Fibroblast of lung (primary cell): ENCODE results near the gene GARIN5A. TPM values are rescaled to one million over a fixed set of nuclear protein-coding genes. Genes with fewer than 3 reads are reported as not detected.

Experiments used
- DNase-seq, 2 donors: peaks; one replicate each; pipeline versions ENCODE4 v3.0.0 to v3.0.0-alpha.2; 2010; ENCODE audit warnings: low read depth in 2 of 2
- H2AFZ ChIP-seq: 2 replicates; pipeline ENCODE4 v1.5.1; 2012; ENCODE audit warnings: low read length, control low read depth, inconsistent platforms
- H3K27ac ChIP-seq: 2 replicates; pipeline ENCODE4 v1.5.1; 2011; ENCODE audit warnings: low read length, control low read depth; ENCODE audit not compliant: insufficient read depth
- H3K27me3 ChIP-seq: 2 replicates; pipeline ENCODE4 v1.5.1; 2011; ENCODE audit warnings: mild to moderate bottlenecking, low read length; ENCODE audit not compliant: control insufficient read depth, insufficient read depth
- H3K36me3 ChIP-seq: 2 replicates; pipeline ENCODE4 v1.5.1; 2011; ENCODE audit warnings: low read length; ENCODE audit not compliant: control insufficient read depth, insufficient read depth
- H3K4me1 ChIP-seq: 2 replicates; pipeline ENCODE4 v1.5.1; 2011; ENCODE audit warnings: low read length; ENCODE audit not compliant: control insufficient read depth, insufficient read depth; ENCODE audit errors: extremely low read depth
- H3K4me2 ChIP-seq: 2 replicates; pipeline ENCODE4 v1.5.1; 2011; ENCODE audit warnings: low read length, control low read depth; ENCODE audit not compliant: insufficient read depth; ENCODE audit errors: extremely low read depth
- H3K4me3 ChIP-seq, 4 experiments: fragments of 200-600 bp in 1 of 4; sonication (generic) in 1 of 4; replicated peaks in 1 of 4; 2 replicates each; pipeline ENCODE4 v1.5.1; 2011 to 2016; ENCODE audit warnings: low read length in 4 of 4, low read depth in 3 of 4, mild to moderate bottlenecking in 3 of 4, control low read depth in 2 of 4, inconsistent platforms in 1 of 4, mixed read lengths in 1 of 4; ENCODE audit not compliant: insufficient read depth in 1 of 4; ENCODE audit errors: control extremely low read depth in 1 of 4
- H3K79me2 ChIP-seq: 2 replicates; pipeline ENCODE4 v1.5.1; 2012; ENCODE audit warnings: mild to moderate bottlenecking, low read length, inconsistent platforms; ENCODE audit not compliant: control insufficient read depth, insufficient read depth
- H3K9ac ChIP-seq: 2 replicates; pipeline ENCODE4 v1.5.1; 2011; ENCODE audit warnings: mild to moderate bottlenecking, low read length, control low read depth; ENCODE audit not compliant: insufficient read depth
- H3K9me3 ChIP-seq: 2 replicates; pipeline ENCODE4 v1.5.1; 2012; ENCODE audit warnings: low read depth, low read length; ENCODE audit not compliant: control insufficient read depth, insufficient read depth
- H4K20me1 ChIP-seq: 2 replicates; pipeline ENCODE4 v1.5.1; 2011; ENCODE audit warnings: low read length; ENCODE audit not compliant: control insufficient read depth, insufficient read depth; ENCODE audit errors: extremely low read depth
- EZH2 ChIP-seq: IDR thresholded peaks from 2 replicates; pipeline ENCODE4 v1.5.1; 2012; ENCODE audit warnings: low read length, control low read depth, mild to moderate bottlenecking; ENCODE audit errors: missing control alignments
- polyA plus RNA-seq, 2 donors: library from polyadenylated mRNA; depleted of rRNA in 1 of 2; stranded (reverse) in 1 of 2; unstranded in 1 of 2; fragments of >200 nt; gene quantifications; 2 replicates each; pipeline ENCODE4 v1.2.1, GENCODE V29; 2011 to 2012; ENCODE audit warnings: missing spikeins in 1 of 2
- total RNA-seq: library from RNA; depleted of rRNA; stranded (reverse); fragments of >200 nt; gene quantifications from 2 replicates; pipeline ENCODE4 v1.2.1, GENCODE V29; 2014
- TF ChIP-seq, protein P1 (sequence below), 2 donors: IDR thresholded peaks in 1 of 2; conservative IDR thresholded peaks in 1 of 2; 1 replicate in 1 of 2; 2 replicates in 1 of 2; pipeline ENCODE4 v1.5.1; 2011 to 2012; ENCODE audit warnings: low read length in 2 of 2, control low read depth in 1 of 2, inconsistent platforms in 1 of 2, low read depth in 1 of 2, mild to moderate bottlenecking in 1 of 2

Gene GARIN5A
- total and polyA plus RNA-seq, 2 donors (not counting 1 experiment from before 2014, with no cell fraction given) = 0.11 to 0.66 TPM

DNA sequence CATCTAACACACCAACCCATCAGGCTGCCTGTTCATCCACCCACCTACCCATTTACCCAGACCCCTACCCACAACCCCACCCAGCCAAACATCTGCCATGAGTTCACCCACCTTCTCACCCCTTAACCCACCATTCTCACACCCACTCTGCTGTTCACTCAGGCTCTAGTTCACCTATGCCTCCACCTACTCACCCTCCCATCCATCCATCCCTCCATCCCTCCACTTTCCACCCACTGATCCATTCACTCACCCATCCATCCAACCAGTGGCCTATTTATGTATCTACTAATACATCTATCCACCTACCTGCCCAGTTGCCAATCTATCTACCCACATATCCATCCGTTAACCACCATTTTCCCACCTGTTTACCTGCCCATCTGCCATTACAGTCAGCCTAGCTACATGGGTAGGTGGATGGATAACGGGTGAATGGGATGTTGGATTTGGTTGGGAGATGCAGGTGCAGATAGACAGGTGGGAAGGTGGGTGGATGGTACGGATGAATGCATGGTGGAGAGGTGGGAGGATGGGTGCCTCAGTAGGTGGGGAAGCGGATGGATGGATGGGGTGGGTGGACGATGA lies 38.7 kb downstream of the GARIN5A start:
- H3K9ac ChIP-seq = no peak overlapping the region
- H3K4me1 ChIP-seq = no peaks in the 10 kb centered on the region
- TF ChIP-seq, protein P1, sequence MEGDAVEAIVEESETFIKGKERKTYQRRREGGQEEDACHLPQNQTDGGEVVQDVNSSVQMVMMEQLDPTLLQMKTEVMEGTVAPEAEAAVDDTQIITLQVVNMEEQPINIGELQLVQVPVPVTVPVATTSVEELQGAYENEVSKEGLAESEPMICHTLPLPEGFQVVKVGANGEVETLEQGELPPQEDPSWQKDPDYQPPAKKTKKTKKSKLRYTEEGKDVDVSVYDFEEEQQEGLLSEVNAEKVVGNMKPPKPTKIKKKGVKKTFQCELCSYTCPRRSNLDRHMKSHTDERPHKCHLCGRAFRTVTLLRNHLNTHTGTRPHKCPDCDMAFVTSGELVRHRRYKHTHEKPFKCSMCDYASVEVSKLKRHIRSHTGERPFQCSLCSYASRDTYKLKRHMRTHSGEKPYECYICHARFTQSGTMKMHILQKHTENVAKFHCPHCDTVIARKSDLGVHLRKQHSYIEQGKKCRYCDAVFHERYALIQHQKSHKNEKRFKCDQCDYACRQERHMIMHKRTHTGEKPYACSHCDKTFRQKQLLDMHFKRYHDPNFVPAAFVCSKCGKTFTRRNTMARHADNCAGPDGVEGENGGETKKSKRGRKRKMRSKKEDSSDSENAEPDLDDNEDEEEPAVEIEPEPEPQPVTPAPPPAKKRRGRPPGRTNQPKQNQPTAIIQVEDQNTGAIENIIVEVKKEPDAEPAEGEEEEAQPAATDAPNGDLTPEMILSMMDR (conservative IDR thresholded peaks at IDR 0.05 in 1 of 2, IDR thresholded peaks at IDR 0.05 in 1 of 2; ENCODE audit: low read depth in 1 of 2, low read length in 2 of 2) = no peak
- no peak for TF ChIP-seq EZH2
- no peaks in the 10 kb centered on the region for H3K36me3 ChIP-seq
- no peak overlapping the region for H3K27ac ChIP-seq
- no peak overlapping the region for H3K4me3 ChIP-seq
- H3K4me2 ChIP-seq = no peak overlapping the region
- no peaks in the 10 kb centered on the region for H3K79me2 ChIP-seq
- no peaks in the 10 kb centered on the region for H3K9me3 ChIP-seq
- H2AFZ ChIP-seq = no peak overlapping the region
- H4K20me1 ChIP-seq = no peaks in the 10 kb centered on the region
- no peak for DNase-seq
- peaks cover 1% of the 10 kb centered on the region for H3K27me3 ChIP-seq

DNA sequence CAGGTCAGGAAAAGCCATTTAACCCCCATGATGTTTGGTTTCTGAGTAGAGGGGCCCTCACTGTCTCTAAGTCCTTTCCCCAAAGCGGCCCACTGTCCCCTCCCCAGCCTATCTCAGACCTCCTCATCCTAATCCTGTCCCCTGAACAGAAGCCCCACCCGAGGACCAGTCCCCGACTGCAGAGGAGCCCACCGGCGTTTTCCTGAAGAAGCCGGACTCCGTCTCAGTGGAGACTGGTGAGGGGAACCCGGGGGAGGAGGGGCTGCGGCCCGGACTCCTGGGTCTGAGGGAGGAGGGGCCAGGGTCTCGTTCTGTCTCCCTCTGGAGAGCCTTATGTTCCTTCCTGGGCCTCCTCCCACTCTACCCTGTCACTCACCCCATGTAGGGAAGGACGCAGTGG lies 41.0 kb downstream of the GARIN5A start:
- Histone ChIP-seq H3K4me2 (no peak overlapping the region), H3K27me3 (peaks cover 14% of the 10 kb centered on the region), H3K36me3 (no peaks in the 10 kb centered on the region), H3K9ac (no peak overlapping the region), H3K79me2 (no peaks in the 10 kb centered on the region), H4K20me1 (no peaks in the 10 kb centered on the region), H3K9me3 (no peaks in the 10 kb centered on the region), H3K4me1 (no peaks in the 10 kb centered on the region), H3K27ac (no peak overlapping the region), H2AFZ (no peak overlapping the region), H3K4me3 (no peak overlapping the region)
- TF ChIP-seq, protein P1 (conservative IDR thresholded peaks at IDR 0.05 in 1 of 2, IDR thresholded peaks at IDR 0.05 in 1 of 2; ENCODE audit: low read depth in 1 of 2, low read length in 2 of 2) = no peak
- no peak for TF ChIP-seq EZH2
- no peak for DNase-seq

DNA sequence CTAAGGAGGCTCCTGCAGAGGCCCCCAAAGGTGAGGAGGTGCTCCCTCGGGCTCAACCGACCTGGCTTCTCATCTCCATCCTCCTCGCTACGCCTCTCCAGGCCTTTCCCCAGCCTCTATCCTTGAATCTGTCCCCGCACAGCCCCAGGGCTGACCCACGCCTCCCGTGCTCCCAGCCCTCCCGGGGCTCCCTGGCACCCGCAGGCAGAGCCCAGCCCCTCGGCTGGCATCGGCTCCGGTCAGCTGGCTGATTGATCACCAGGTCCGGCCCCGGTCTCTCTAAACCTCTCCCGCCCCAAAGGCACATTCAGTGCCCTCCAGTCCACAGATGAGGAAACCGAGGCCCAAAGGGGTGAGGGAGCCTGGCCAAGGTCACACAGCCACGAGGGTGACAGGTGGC lies 41.4 kb downstream of the GARIN5A start:
- H3K27ac ChIP-seq = no peak overlapping the region
- no peaks in the 10 kb centered on the region for H3K36me3 ChIP-seq
- no peaks in the 10 kb centered on the region for H3K79me2 ChIP-seq
- no peak overlapping the region for H3K4me3 ChIP-seq
- H2AFZ ChIP-seq = no peak overlapping the region
- no peaks in the 10 kb centered on the region for H3K4me1 ChIP-seq
- H3K9me3 ChIP-seq = no peaks in the 10 kb centered on the region
- no peak overlapping the region for H3K4me2 ChIP-seq
- peaks cover 16% of the 10 kb centered on the region for H3K27me3 ChIP-seq
- H3K9ac ChIP-seq = no peak overlapping the region
- TF ChIP-seq, protein P1 (conservative IDR thresholded peaks at IDR 0.05 in 1 of 2, IDR thresholded peaks at IDR 0.05 in 1 of 2; ENCODE audit: low read depth in 1 of 2, low read length in 2 of 2) = no peak
- no peak for DNase-seq
- H4K20me1 ChIP-seq = no peaks in the 10 kb centered on the region
